ENCODE data around the gene RAD21L1.

DNA sequence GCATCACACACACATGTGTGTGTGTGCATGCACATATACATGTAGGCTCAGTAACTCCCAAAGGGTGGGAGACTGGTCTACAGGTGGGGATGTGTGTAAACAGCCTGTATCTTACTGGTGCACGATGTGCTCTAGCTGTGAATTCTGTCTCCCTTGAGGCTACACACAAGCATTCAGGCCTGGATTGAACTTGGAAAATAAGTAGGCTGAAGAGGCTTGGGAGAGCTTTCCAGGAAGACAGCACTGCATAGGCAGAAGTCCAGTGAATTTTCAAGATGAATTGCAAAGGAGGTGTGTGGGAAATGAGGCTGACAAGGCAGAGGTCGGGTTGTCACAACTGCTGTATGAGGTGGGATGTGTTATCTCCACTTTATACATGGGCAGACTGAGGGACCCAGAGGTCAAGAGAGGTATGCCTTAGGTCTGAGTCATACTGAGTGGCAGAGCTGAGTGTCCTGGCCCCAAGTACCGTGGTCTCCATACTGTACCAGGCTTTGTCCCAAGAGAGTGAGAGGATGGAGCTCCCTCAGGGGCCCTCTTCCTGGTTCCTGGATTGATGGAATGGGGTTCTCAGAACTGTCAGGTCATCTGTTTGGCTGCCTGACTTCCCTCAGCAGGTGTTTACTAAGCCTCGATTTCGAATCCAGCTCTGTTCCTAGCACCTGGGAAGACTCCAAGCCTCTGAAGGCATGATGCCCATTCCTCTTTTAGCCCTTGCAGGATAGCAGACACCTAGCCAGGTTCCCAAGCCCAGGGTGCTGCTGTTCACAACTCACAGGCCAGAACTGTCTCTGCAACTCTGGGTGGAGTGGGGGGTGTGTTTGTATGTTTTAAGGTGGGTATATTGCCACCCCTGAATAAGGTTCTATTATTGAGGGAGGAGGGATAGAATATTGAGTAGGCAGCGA, 54.6 kb downstream of the RAD21L1 start:
- TF ChIP-seq CTCF (IDR thresholded peaks at IDR 0.05) (no peak), EP300 (IDR thresholded peaks at IDR 0.05) (no peak), POLR2A (IDR thresholded peaks at IDR 0.05; ENCODE audit: low read depth) (no peak), POLR2AphosphoS5 (IDR thresholded peaks at IDR 0.05) (no peak)

Measured in esophagus muscularis mucosa (tissue), 4 donors.